Mammary epithelial cell (primary cell): ENCODE data around the gene PHACTR2.

Source experiments
- EZH2 ChIP-seq: IDR thresholded peaks from 2 replicates; pipeline ENCODE4 v1.6.1; 2012; ENCODE audit warnings: low read length, inconsistent platforms, borderline replicate concordance
- TF ChIP-seq, protein P1 (sequence below), 2 donors: IDR thresholded peaks in 1 of 2; conservative IDR thresholded peaks in 1 of 2; 2 replicates each; pipeline ENCODE4 v1.5.1; 2011 to 2012; ENCODE audit warnings: inconsistent platforms in 2 of 2, low read length in 2 of 2, mild to moderate bottlenecking in 2 of 2, control low read depth in 1 of 2, low read depth in 1 of 2; ENCODE audit not compliant: insufficient read depth in 1 of 2; ENCODE audit errors: extremely low read depth in 1 of 2

DNA sequence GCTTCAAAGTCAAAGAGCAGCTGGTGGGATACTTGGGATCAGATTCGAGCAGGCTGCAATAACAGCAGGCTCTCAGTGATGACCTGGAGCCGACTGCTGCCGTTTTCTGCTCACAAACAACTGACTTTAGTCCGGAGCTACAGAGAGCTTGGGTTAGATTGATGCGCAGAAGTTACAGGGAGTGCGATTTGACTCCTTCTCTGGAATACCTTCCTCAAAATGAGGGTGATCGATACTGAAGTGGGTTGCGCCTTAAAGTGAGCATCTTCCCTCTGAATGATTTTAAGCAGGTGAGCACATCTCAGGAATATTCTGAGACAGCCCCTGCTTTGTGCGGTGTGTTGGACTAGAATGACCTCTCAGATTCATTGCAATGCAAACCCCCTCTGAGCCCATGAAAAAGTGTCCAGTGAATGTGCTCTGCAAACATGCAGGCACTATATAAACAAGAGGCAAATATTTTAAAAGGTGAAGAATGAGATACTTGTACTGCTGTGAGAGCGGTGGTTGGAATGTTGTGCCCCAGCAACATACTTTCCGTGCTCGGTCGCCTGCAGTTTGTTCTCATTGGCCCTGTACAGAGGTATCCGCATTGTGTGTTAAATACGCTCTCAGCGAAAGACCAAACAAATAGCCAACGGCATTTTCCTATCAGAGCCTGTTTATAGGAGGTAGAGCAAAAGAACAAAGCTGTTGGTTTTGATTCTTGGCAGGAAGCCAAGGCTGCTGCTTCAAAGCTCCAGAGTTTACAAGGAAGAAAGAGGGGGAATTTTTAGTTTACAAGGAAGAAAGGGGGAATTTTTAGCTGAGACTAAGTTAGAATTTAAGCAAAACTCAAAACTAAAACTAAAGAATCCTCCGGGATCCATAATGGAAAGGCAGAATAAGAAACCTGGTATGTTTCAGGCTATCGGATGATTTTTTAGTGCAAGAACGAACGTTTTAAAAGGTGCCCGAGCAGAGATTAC, 67.7 kb downstream of the PHACTR2 start:
- TF ChIP-seq, protein P1, sequence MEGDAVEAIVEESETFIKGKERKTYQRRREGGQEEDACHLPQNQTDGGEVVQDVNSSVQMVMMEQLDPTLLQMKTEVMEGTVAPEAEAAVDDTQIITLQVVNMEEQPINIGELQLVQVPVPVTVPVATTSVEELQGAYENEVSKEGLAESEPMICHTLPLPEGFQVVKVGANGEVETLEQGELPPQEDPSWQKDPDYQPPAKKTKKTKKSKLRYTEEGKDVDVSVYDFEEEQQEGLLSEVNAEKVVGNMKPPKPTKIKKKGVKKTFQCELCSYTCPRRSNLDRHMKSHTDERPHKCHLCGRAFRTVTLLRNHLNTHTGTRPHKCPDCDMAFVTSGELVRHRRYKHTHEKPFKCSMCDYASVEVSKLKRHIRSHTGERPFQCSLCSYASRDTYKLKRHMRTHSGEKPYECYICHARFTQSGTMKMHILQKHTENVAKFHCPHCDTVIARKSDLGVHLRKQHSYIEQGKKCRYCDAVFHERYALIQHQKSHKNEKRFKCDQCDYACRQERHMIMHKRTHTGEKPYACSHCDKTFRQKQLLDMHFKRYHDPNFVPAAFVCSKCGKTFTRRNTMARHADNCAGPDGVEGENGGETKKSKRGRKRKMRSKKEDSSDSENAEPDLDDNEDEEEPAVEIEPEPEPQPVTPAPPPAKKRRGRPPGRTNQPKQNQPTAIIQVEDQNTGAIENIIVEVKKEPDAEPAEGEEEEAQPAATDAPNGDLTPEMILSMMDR (conservative IDR thresholded peaks at IDR 0.05 in 1 of 2, IDR thresholded peaks at IDR 0.05 in 1 of 2; ENCODE audit: extremely low read depth in 1 of 2, insufficient read depth in 1 of 2, low read depth in 1 of 2, low read length in 2 of 2), result no peak
- no peak for TF ChIP-seq EZH2
